ENCODE measurements around the gene VMO1. TPM values are rescaled to one million over a fixed set of nuclear protein-coding genes. Genes with fewer than 3 reads are reported as not detected.

VMO1 gene
- total and polyA plus RNA-seq, 9 donors, result 0.69 to 3.5 (median 1.3) TPM; not detected in 1

DNA sequence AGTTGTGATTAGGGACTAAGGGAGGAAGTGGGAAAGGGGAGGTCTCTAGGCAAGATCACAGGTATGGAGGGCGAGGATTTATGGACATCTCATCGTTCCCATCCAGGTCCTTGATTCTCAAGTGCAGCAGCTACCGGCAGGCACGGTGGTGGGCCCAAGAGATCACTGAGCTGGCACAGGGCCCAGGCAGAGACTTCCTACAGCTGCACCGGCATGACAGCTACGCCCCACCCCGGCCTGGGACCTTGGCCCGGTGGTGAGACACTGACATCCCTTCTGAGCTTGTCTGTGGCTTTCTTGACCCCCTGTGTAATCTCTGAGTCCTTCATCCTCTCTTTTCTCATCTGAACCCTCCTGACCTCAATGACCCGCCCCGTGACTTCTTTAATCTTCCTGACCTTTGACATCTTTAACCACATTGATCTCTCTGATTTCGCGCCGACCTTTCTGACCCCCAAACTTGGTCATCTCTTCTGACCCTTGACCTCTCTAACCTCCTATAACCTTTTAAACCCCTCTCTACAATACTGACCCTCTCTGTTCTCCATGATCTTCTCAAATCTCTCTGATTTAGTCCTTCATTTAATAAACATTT, 24.6 kb upstream of the VMO1 start:
- Histone ChIP-seq H3K4me3 (no peak overlapping the region), H3K36me3 (no peaks in the 10 kb centered on the region), H3K27ac (no peak overlapping the region), H3K4me1 (ENCODE audit: insufficient read depth) (peaks cover 8% of the 10 kb centered on the region), H3K27me3 (no peaks in the 10 kb centered on the region), H3K9me3 (no peaks in the 10 kb centered on the region)
- TF ChIP-seq POLR2A (IDR thresholded peaks at IDR 0.05) (no peak), EP300 (IDR thresholded peaks at IDR 0.05) (no peak)
- TF ChIP-seq, protein P1, sequence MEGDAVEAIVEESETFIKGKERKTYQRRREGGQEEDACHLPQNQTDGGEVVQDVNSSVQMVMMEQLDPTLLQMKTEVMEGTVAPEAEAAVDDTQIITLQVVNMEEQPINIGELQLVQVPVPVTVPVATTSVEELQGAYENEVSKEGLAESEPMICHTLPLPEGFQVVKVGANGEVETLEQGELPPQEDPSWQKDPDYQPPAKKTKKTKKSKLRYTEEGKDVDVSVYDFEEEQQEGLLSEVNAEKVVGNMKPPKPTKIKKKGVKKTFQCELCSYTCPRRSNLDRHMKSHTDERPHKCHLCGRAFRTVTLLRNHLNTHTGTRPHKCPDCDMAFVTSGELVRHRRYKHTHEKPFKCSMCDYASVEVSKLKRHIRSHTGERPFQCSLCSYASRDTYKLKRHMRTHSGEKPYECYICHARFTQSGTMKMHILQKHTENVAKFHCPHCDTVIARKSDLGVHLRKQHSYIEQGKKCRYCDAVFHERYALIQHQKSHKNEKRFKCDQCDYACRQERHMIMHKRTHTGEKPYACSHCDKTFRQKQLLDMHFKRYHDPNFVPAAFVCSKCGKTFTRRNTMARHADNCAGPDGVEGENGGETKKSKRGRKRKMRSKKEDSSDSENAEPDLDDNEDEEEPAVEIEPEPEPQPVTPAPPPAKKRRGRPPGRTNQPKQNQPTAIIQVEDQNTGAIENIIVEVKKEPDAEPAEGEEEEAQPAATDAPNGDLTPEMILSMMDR (IDR thresholded peaks at IDR 0.05), result no peak
- intact Hi-C loops (cut with DNase I), result no loop called here
- DNase-seq, result no peak
- 59 to 62% (median 62%) methylated on average over 13 of the region's 13 CpGs for WGBS, 3 donors

DNA sequence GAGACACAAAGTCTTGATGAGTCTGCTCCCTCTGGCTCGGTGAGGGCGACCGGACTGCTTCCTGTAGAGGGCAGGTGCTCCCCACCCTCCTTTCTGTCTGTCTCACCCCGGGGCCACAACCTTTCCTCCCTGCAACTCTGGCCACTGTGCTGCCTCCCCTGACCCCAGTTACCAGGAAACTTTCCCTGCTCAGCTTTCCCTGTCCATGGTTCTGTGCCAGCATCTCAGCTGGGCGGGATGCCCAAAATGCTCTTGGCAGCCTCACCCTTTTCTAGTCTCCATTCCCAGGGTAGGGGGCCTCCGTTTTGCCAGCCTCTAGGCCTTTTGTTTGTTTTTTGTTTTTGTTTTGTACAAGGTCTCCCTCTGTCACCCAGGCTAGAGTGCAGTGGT, 22.2 kb upstream of the VMO1 start:
- Histone ChIP-seq H3K4me1 (ENCODE audit: insufficient read depth) (peaks cover 8% of the 10 kb centered on the region), H3K27me3 (no peaks in the 10 kb centered on the region), H3K4me3 (no peak overlapping the region), H3K9me3 (no peaks in the 10 kb centered on the region), H3K27ac (no peak overlapping the region), H3K36me3 (no peaks in the 10 kb centered on the region)
- 39 to 54% (median 48%) methylated on average over 6 of the region's 6 CpGs for WGBS, 3 donors
- peak; percentile 26 to 78 (median 63) for DNase-seq
- intact Hi-C loops (cut with DNase I), result no loop called here
- TF ChIP-seq, protein P1 (IDR thresholded peaks at IDR 0.05), result no peak
- TF ChIP-seq EP300 (IDR thresholded peaks at IDR 0.05) (no peak), POLR2A (IDR thresholded peaks at IDR 0.05) (no peak)

DNA sequence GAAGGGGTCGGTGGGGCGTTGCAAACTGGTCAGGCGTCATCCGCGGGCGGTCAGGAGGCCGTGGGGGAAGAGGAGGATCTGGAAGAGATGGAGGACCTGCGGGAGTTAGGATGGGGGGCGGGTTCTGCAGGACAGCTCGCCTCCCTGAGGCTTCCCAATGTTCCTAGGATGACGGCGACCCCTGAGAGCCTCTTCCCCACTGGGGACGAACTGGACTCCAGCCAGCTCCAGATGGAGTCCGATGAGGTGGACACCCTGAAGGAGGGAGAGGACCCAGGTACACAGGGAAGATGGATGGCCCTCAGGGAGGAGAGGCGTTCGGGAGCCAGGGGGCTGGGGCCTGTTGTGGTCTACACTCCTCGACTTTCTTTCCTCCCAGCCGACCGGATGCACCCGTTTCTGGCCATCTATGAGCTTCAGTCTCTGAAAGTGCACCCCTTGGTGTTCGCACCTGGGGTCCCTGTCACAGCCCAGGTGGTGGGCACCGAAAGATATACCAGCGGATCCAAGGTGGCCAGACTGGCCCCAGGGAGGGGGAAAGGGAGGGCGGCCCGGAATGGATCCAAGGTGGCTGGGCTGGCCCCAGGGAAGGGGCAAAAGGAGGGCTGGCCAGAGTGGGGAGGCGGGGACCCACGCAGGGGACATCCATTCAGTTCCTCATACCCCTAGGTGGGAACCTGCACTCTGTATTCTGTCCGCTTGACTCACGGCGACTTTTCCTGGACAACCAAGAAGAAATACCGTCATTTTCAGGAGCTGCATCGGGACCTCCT, 21.6 kb upstream of the VMO1 start:
- peak overlapping the region; percentile 84 for H3K4me3 ChIP-seq
- peak overlapping the region in 1 of 2 donors; percentile 26 for H3K27ac ChIP-seq
- peak; percentile 30 to 58 (median 54) for DNase-seq
- intact Hi-C loops (cut with DNase I), result no loop called here
- WGBS, 3 donors, result 26 to 28% (median 26%) methylated on average over 32 of the region's 32 CpGs
- no peaks in the 10 kb centered on the region for H3K36me3 ChIP-seq
- peaks cover 8% of the 10 kb centered on the region for H3K4me1 ChIP-seq (ENCODE audit: insufficient read depth)
- TF ChIP-seq POLR2A (IDR thresholded peaks at IDR 0.05) (no peak), EP300 (IDR thresholded peaks at IDR 0.05) (no peak)
- TF ChIP-seq, protein P1 (IDR thresholded peaks at IDR 0.05), result no peak
- H3K9me3 ChIP-seq, result no peaks in the 10 kb centered on the region
- no peaks in the 10 kb centered on the region for H3K27me3 ChIP-seq

DNA sequence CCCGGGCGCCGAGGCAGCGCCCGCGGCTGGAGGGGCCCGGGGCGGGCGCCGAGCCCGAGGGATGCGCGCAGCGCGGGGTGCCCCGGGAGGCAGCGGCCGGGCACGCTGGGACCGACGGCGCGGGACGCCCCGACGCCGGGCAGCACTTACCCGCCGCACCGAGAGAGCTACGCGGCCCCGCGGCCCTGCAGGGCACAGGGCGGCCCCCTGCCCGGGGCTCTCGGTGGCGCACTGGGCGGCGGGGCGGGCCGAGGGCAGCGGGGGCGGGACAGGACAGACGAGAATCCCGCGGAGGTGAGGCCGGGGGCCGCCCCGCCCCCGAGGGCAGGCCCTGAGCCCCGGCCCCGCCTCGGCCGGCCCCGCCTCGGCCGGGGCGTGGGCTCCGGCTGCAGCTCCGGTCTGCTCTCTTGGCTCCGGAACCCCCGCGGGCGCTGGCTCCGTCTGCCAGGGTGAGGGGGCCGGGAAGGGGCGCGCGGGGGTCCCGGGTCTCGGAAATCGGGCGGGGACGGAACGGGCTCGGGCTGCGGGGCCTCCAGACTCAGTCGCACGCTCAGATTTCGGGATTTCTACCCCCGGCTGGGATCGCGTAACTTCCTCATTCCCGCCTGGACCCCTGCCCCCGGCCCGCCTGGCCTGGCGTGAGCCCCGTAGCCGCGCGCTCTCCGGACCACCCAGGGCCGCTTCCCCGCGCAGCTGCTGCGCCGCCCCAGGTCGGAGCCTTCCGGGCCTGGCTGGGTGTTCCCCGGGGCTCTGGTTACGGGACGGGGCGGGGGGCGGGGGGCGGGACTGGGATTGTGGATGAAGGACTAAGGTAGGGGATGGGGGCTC, 20.8 kb upstream of the VMO1 start, which contains the start of gene PLD2:
TSS of gene PLD2 (plus strand) at position 376 of the 828 bp plus-strand sequence. CDS start 621 bp downstream, outside the sequence.
- intact Hi-C loops (cut with DNase I), result no loop called here

More for the DNA sequence above, 20.8 kb upstream of the VMO1 start, which contains the start of gene PLD2:
- Histone ChIP-seq H3K4me1 (ENCODE audit: insufficient read depth) (peaks cover 8% of the 10 kb centered on the region), H3K27me3 (no peaks in the 10 kb centered on the region), H3K27ac (peak within 1 kb of the TSS; percentile 32 to 36), H3K36me3 (no peaks in the 10 kb centered on the region), H3K4me3 (peak within 1 kb of the TSS; percentile 84), H3K9me3 (no peaks in the 10 kb centered on the region)
- 0 to 1% (median 1%) methylated on average over 55 to 106 of the region's 106 CpGs for WGBS, 3 donors
- TF ChIP-seq EP300 (IDR thresholded peaks at IDR 0.05), result no peak
- TF ChIP-seq, protein P1 (IDR thresholded peaks at IDR 0.05), result no peak
- TF ChIP-seq POLR2A (IDR thresholded peaks at IDR 0.05), result peak; percentile 13
- DNase-seq, result peak; percentile 71 to 88 (median 79)

All from ovary (tissue), 9 donors.